GM21381 (cell line): ENCODE measurements around the gene NUTF2.
"Not testable (repeated sequence)": the region's sequence is repeated elsewhere in the genome, so short reads cannot be mapped to it uniquely, and the experiment has no call there.

ENCODE experiments used
- ATAC-seq: cut with Tn5 transposase; IDR thresholded peaks from one replicate; pipeline ENCODE4 v1.9.1; 2021; ENCODE audit warnings: mild to moderate bottlenecking, moderate library complexity; ENCODE audit not compliant: unreplicated experiment

Gene NUTF2

GRCh38 chr16:67837190-67837589 is 9.5 kb upstream of the NUTF2 start:
- not testable (repeated sequence) for ATAC-seq

- ATAC-seq = no peak
Observed at GRCh38 chr16:67837811-67838210, 8.9 kb upstream of the NUTF2 start.

- no peak for ATAC-seq
Observed at GRCh38 chr16:67841198-67841815, 5.4 kb upstream of the NUTF2 start.

- peak; percentile 54 for ATAC-seq
Observed at GRCh38 chr16:67841816-67842508, 4.8 kb upstream of the NUTF2 start, which contains the start of gene THAP11. TSS of gene THAP11 (plus strand) at chr16:67842320. CDS start at chr16:67842555, 235 bp downstream.

GRCh38 chr16:67842509-67843342 is 4.0 kb upstream of the NUTF2 start:
- peak; percentile 24 for ATAC-seq

- no peak for ATAC-seq
Observed at GRCh38 chr16:67843343-67843765, 3.4 kb upstream of the NUTF2 start.

- ATAC-seq = no peak
Observed at GRCh38 chr16:67844497-67844896, 2.2 kb upstream of the NUTF2 start.

- no peak for ATAC-seq
Observed at GRCh38 chr16:67845291-67846062, 1.3 kb upstream of the NUTF2 start.

- no peak for ATAC-seq
Observed at GRCh38 chr16:67846063-67846319, 742 bp upstream of the NUTF2 start.

- peak; percentile 39 for ATAC-seq
Observed at GRCh38 chr16:67847064-67847861, 530 bp downstream of the NUTF2 start, which contains the start of gene CENPT. TSS of gene CENPT (minus strand) at chr16:67847693. CDS start at chr16:67833859, 13,834 bp downstream.

GRCh38 chr16:67848118-67848517 is 1.4 kb downstream of the NUTF2 start:
- no peak for ATAC-seq

- no peak for ATAC-seq
Observed at GRCh38 chr16:67853670-67854069, 6.9 kb downstream of the NUTF2 start.

- ATAC-seq = no peak
Observed at GRCh38 chr16:67855789-67856188, 9.1 kb downstream of the NUTF2 start.

GRCh38 chr16:67856927-67857546 is 10.3 kb downstream of the NUTF2 start:
- no peak for ATAC-seq

- no peak for ATAC-seq
Observed at GRCh38 chr16:67857547-67858233, 11.0 kb downstream of the NUTF2 start.

- ATAC-seq = no peak
Observed at GRCh38 chr16:67858500-67858899, 11.8 kb downstream of the NUTF2 start.

- no peak for ATAC-seq
Observed at GRCh38 chr16:67860589-67861398, 14.1 kb downstream of the NUTF2 start.

- no peak for ATAC-seq
Observed at GRCh38 chr16:67861877-67862276, 15.1 kb downstream of the NUTF2 start.
